HUES6 (cell line): ENCODE data around the gene ATF7.

ENCODE experiments used
- H3K27ac ChIP-seq: 2 replicates; pipeline ENCODE4 v1.7.0; 2013; ENCODE audit warnings: low read depth, mild to moderate bottlenecking, low read length, inconsistent platforms
- H3K27me3 ChIP-seq: 2 replicates; pipeline ENCODE4 v1.6.1; 2013; ENCODE audit warnings: low read length; ENCODE audit not compliant: control insufficient read depth, insufficient read depth
- H3K36me3 ChIP-seq: 2 replicates; pipeline ENCODE4 v1.6.1; 2013; ENCODE audit warnings: low read length; ENCODE audit not compliant: control insufficient read depth, insufficient read depth
- H3K4me1 ChIP-seq: 2 replicates; pipeline ENCODE4 v1.6.1; 2013; ENCODE audit warnings: low read length; ENCODE audit not compliant: control insufficient read depth, insufficient read depth
- H3K4me3 ChIP-seq: 2 replicates; pipeline ENCODE4 v1.5.1; 2013; ENCODE audit warnings: low read depth, low read length
- H3K9ac ChIP-seq: one replicate; pipeline ENCODE4 v1.6.1; 2013; ENCODE audit warnings: mild to moderate bottlenecking, low read length
- H3K9me3 ChIP-seq: 2 replicates; pipeline ENCODE4 v1.6.1; 2013; ENCODE audit warnings: low read depth, low read length; ENCODE audit not compliant: control insufficient read depth, insufficient read depth

ATF7 gene

DNA sequence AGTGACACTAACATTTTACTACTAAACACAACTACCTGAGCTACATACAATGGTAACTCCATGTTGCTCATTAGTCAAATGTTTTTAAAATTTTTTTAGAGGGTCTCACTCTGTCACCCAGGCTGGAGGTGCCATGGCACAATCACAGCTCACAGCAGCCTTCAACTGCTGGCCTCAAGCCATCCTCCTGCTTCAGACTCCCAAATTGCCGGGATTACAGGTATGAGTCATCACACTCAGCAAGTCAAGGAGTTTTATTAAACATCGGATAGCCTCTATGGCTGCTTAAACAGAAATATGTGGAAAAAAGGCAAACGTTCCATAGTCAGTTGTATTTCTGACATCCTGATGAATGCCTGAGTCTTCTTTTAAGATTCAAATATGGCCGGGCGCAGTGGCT is 107.8 kb downstream of the ATF7 start:
- Histone ChIP-seq H3K4me1 (no peaks in the 10 kb centered on the region), H3K9ac (no peak overlapping the region), H3K27me3 (no peaks in the 10 kb centered on the region), H3K4me3 (no peak overlapping the region), H3K36me3 (peaks cover 52% of the 10 kb centered on the region), H3K27ac (no peak overlapping the region), H3K9me3 (no peaks in the 10 kb centered on the region)

GRCh38 chr12:53516758-53517455 is 109.3 kb downstream of the ATF7 start:
- Histone ChIP-seq H3K36me3 (peaks cover 52% of the 10 kb centered on the region), H3K9me3 (no peaks in the 10 kb centered on the region), H3K4me1 (no peaks in the 10 kb centered on the region), H3K4me3 (no peak overlapping the region), H3K9ac (no peak overlapping the region), H3K27me3 (no peaks in the 10 kb centered on the region), H3K27ac (no peak overlapping the region)

DNA sequence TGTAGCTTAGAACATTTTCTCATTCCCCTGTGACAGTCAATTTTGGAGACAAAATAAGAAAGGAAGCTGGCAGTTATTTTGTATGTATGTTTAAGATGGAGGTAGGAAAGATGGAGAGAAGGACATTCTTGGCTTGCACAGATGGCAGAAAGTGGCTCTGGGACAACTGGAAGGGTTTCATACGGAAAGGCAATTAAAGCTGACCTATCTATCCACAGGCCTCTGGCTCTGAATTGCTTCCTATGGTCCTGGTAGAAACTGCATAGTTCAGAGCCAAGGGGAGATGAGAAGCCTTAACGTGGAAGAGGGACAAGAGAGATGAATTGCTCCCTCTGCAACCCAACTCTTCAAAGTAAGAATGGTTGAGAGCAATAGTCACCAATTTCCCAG is 110.9 kb downstream of the ATF7 start:
- Histone ChIP-seq H3K36me3 (peaks cover 44% of the 10 kb centered on the region), H3K4me3 (no peak overlapping the region), H3K27ac (no peak overlapping the region), H3K27me3 (no peaks in the 10 kb centered on the region), H3K9me3 (no peaks in the 10 kb centered on the region), H3K9ac (no peak overlapping the region), H3K4me1 (no peaks in the 10 kb centered on the region)

GRCh38 chr12:53514628-53515290 is 111.4 kb downstream of the ATF7 start:
- peaks cover 44% of the 10 kb centered on the region for H3K36me3 ChIP-seq
- no peaks in the 10 kb centered on the region for H3K4me1 ChIP-seq
- H3K4me3 ChIP-seq = no peak overlapping the region
- H3K9ac ChIP-seq = no peak overlapping the region
- H3K27me3 ChIP-seq = no peaks in the 10 kb centered on the region
- no peaks in the 10 kb centered on the region for H3K9me3 ChIP-seq
- no peak overlapping the region for H3K27ac ChIP-seq

GRCh38 chr12:53513712-53514410 is 112.3 kb downstream of the ATF7 start:
- Histone ChIP-seq H3K4me1 (no peaks in the 10 kb centered on the region), H3K36me3 (peaks cover 39% of the 10 kb centered on the region), H3K9me3 (no peaks in the 10 kb centered on the region), H3K4me3 (no peak overlapping the region), H3K27ac (no peak overlapping the region), H3K27me3 (no peaks in the 10 kb centered on the region), H3K9ac (no peak overlapping the region)

DNA sequence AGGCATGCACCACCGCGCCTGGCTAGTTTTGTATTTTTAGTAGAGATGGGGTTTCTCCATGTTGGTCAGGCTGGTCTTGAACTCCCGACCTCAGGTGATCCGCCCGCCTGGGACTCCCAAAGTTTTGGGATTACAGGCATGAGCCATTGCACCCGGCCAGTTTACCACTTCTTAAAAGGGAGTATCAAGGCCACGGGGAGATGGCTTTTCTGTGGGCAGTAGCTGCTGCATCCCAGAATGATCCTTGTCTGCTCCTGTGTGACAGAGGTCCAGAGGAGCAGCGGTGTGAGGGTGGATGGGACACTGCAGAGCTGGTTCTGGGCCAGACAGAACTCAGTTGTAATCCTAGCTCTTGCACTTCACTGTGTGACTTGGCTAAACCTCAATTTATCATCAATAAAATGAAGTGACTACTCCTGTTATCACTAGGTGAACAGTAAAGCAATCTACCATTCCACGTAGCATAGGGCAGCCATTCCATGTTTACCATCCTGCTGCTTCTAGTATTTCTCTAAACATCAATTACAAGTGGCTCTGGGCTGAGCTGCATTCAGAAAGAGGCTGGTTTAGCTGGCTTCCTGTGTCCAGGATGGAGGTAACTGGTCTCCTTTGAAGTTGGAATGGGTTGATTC is 115.9 kb downstream of the ATF7 start:
- Histone ChIP-seq H3K4me1 (no peaks in the 10 kb centered on the region), H3K9me3 (no peaks in the 10 kb centered on the region), H3K4me3 (no peak overlapping the region), H3K27me3 (no peaks in the 10 kb centered on the region), H3K36me3 (peaks cover 43% of the 10 kb centered on the region), H3K27ac (no peak overlapping the region), H3K9ac (no peak overlapping the region)

GRCh38 chr12:53508534-53509170 is 117.5 kb downstream of the ATF7 start:
- no peaks in the 10 kb centered on the region for H3K4me1 ChIP-seq
- H3K27me3 ChIP-seq = no peaks in the 10 kb centered on the region
- H3K9me3 ChIP-seq = no peaks in the 10 kb centered on the region
- peaks cover 47% of the 10 kb centered on the region for H3K36me3 ChIP-seq
- H3K27ac ChIP-seq = no peak overlapping the region
- H3K4me3 ChIP-seq = no peak overlapping the region
- H3K9ac ChIP-seq = no peak overlapping the region

DNA sequence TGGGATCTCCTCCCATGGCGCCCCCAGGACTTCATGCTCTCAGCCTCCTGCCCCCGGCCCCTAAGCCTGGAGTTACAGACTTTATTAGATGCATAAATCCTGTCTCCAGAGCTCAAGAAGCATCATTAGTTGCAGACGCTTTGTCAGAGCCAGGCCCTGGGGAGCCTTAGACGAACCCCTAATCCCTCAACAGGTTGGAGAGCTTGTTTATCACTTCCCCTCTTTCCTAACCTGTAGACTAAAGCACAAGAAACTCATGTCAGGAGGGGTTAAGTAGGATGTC is 118.6 kb downstream of the ATF7 start:
- H3K4me1 ChIP-seq = no peaks in the 10 kb centered on the region
- no peaks in the 10 kb centered on the region for H3K9me3 ChIP-seq
- H3K36me3 ChIP-seq = peaks cover 49% of the 10 kb centered on the region
- H3K27me3 ChIP-seq = no peaks in the 10 kb centered on the region
- no peak overlapping the region for H3K27ac ChIP-seq
- H3K4me3 ChIP-seq = no peak overlapping the region
- H3K9ac ChIP-seq = no peak overlapping the region

GRCh38 chr12:53506881-53507602 is 119.1 kb downstream of the ATF7 start, which contains the start of gene NPFF:
TSS of gene NPFF (minus strand) at chr12:53507484. CDS start at chr12:53507474, 10 bp downstream.
- Histone ChIP-seq H3K27ac (no peak within 1 kb of the TSS), H3K4me1 (peaks cover 2% of the 10 kb centered on the region), H3K4me3 (no peak within 1 kb of the TSS), H3K27me3 (no peaks in the 10 kb centered on the region), H3K9me3 (no peaks in the 10 kb centered on the region), H3K9ac (no peak within 1 kb of the TSS), H3K36me3 (peaks cover 44% of the 10 kb centered on the region)

DNA sequence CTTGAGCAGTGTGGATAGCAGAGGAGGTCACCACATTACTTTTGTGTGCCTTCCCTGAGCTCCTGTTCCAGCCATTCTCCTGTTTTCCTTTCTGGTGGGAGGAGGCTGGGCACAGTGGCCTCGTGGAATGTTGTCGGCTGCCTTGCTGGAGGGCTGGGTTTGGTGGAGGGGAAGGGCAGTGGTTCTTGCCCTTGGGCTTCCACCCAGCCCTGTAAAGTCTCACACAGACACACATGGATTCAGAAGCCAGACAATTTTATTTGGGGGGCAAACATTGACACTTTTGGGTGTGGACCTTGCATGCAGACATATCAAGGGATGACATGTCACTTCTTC is 119.8 kb downstream of the ATF7 start:
- peaks cover 8% of the 10 kb centered on the region for H3K4me1 ChIP-seq
- H3K9me3 ChIP-seq = no peaks in the 10 kb centered on the region
- H3K27me3 ChIP-seq = no peaks in the 10 kb centered on the region
- no peak overlapping the region for H3K27ac ChIP-seq
- no peak overlapping the region for H3K9ac ChIP-seq
- H3K36me3 ChIP-seq = peaks cover 44% of the 10 kb centered on the region
- no peak overlapping the region for H3K4me3 ChIP-seq
